HCT116 (cell line): Measurements from ENCODE around the gene PLAGL1. TPM values are rescaled to one million over a fixed set of nuclear protein-coding genes. Genes with fewer than 3 reads are reported as not detected.

Source experiments
- ATAC-seq: fragments of 200-7000 bp; cut with Tn5 transposase; 2 replicates; pipeline ENCODE4 v1.9.1; 2020; ENCODE audit warnings: mild to moderate bottlenecking, moderate library complexity
- BruUV-seq: library from RNA; stranded (reverse); fragments of 400-500 nt; replicated peaks from 2 replicates; lab custom pipeline; 2021; lab: Mats Ljungman, UMichigan
- CTCF ChIA-PET: fragments of 300-600 bp; sonication (Branson Sonifier 250); formaldehyde crosslinking; loops from one replicate; lab custom pipeline; 2021; ENCODE audit warnings: antibody characterized with exemption; lab: Charles Lee
- POLR2A ChIA-PET: fragments of 300-600, 350-600 bp; sonication (Branson Sonifier 250); formaldehyde crosslinking; loops from one replicate; lab custom pipeline; 2021; ENCODE audit warnings: antibody characterized with exemption; lab: Charles Lee
- RAD21 ChIA-PET, 2 experiments: fragments of 300-600 bp; sonication (Branson Sonifier 250); formaldehyde crosslinking; loops; one replicate each; lab custom pipeline; 2023; ENCODE audit warnings: low total read pairs in 2 of 2; ENCODE audit not compliant: uncharacterized antibody in 2 of 2, unreplicated experiment in 2 of 2, low non-redundant PET in 1 of 2; lab: Charles Lee
- DNase-seq: peaks from one replicate; pipeline ENCODE4 v3.0.0-alpha.2; 2010; ENCODE audit warnings: low read depth, low spot score
- H2AFZ ChIP-seq: fragments of 200-600 bp; shearing (Covaris generic), sonication (generic); 2 replicates; pipeline ENCODE4 v1.6.1; 2017; ENCODE audit warnings: low read depth, mixed run types, mixed read lengths, antibody characterized with exemption, low read length; ENCODE audit not compliant: poor library complexity, severe bottlenecking
- H3K27ac ChIP-seq: 2 replicates; pipeline ENCODE4 v1.5.1; 2012; ENCODE audit warnings: low read depth, low read length
- H3K27me3 ChIP-seq: fragments of 200-600 bp; sonication (generic); 2 replicates; pipeline ENCODE4 v1.6.1; 2016; ENCODE audit warnings: mixed run types, low read length, mixed read lengths; ENCODE audit not compliant: insufficient read depth
- H3K36me3 ChIP-seq, 2 experiments: fragments of 200-500 bp in 1 of 2; fragments of 200-600 bp in 1 of 2; sonication (Bioruptor generic) in 1 of 2; sonication (generic) in 1 of 2; 2 replicates each; pipeline versions ENCODE4 v1.5.1 to v1.6.1; 2014 to 2016; ENCODE audit warnings: low read length in 2 of 2, inconsistent platforms in 1 of 2, mixed read lengths in 1 of 2, mixed run types in 1 of 2; ENCODE audit not compliant: insufficient read depth in 2 of 2, control insufficient read depth in 1 of 2
- H3K4me1 ChIP-seq, 2 experiments: fragments of 200-600 bp in 1 of 2; sonication (generic) in 1 of 2; 2 replicates each; pipeline versions ENCODE4 v1.5.1 to v1.6.1; 2012 to 2017; ENCODE audit warnings: low read length in 2 of 2, inconsistent platforms in 1 of 2, mild to moderate bottlenecking in 1 of 2, mixed read lengths in 1 of 2, mixed run types in 1 of 2, moderate library complexity in 1 of 2; ENCODE audit not compliant: insufficient read depth in 2 of 2, control insufficient read depth in 1 of 2
- H3K4me2 ChIP-seq: fragments of 200-600 bp; sonication (generic); 2 replicates; pipeline ENCODE4 v1.6.1; 2017; ENCODE audit warnings: mixed run types, low read length, mixed read lengths
- H3K4me3 ChIP-seq, 2 experiments: fragments of 200-600 bp in 1 of 2; sonication (generic) in 1 of 2; replicated peaks in 1 of 2; 2 replicates each; pipeline ENCODE4 v1.5.1; 2011 to 2016; ENCODE audit warnings: low read length in 2 of 2, control low read depth in 1 of 2, low read depth in 1 of 2, mild to moderate bottlenecking in 1 of 2, mixed read lengths in 1 of 2, mixed run types in 1 of 2
- H3K79me2 ChIP-seq: fragments of 200-600 bp; sonication (generic); 2 replicates; pipeline ENCODE4 v1.6.1; 2017; ENCODE audit warnings: mild to moderate bottlenecking, mixed run types, low read length, moderate library complexity, mixed read lengths; ENCODE audit not compliant: insufficient read depth
- H3K9ac ChIP-seq: fragments of 200-600 bp; sonication (generic); 2 replicates; pipeline ENCODE4 v1.6.1; 2016; ENCODE audit warnings: low read length, mixed read lengths
- H3K9me2 ChIP-seq: fragments of 200-600 bp; sonication (generic), shearing (Covaris generic); 2 replicates; pipeline ENCODE4 v1.6.1; 2017; ENCODE audit warnings: mixed run types, mild to moderate bottlenecking, moderate library complexity; ENCODE audit not compliant: insufficient read depth
- H3K9me3 ChIP-seq, 2 experiments: fragments of 200-500 bp in 1 of 2; fragments of 200-600 bp in 1 of 2; sonication (Bioruptor generic) in 1 of 2; sonication (generic) in 1 of 2; 2 replicates each; pipeline ENCODE4 v1.6.1; 2014 to 2017; ENCODE audit warnings: low read length in 2 of 2, mixed read lengths in 2 of 2, inconsistent platforms in 1 of 2, low read depth in 1 of 2, mild to moderate bottlenecking in 1 of 2, mixed run types in 1 of 2, moderate library complexity in 1 of 2; ENCODE audit not compliant: control insufficient read depth in 1 of 2, insufficient read depth in 1 of 2
- H4K20me1 ChIP-seq: fragments of 200-600 bp; sonication (generic), shearing (Covaris generic); 2 replicates; pipeline ENCODE4 v1.6.1; 2017; ENCODE audit warnings: mixed run types, mild to moderate bottlenecking, moderate library complexity; ENCODE audit not compliant: insufficient read depth
- EGR1 ChIP-seq: IDR thresholded peaks from 2 replicates; pipeline ENCODE4 v1.6.1; 2012; ENCODE audit warnings: low read depth
- ELF1 ChIP-seq: IDR thresholded peaks from 2 replicates; pipeline ENCODE4 v1.6.1; 2012; ENCODE audit warnings: low read depth, borderline replicate concordance
- EZH2 ChIP-seq: fragments of 200-600 bp; sonication (generic); IDR thresholded peaks from 2 replicates; pipeline ENCODE4 v1.6.1; 2017; ENCODE audit warnings: antibody characterized with exemption, mixed run types
- JUND ChIP-seq: IDR thresholded peaks from 2 replicates; pipeline ENCODE4 v1.6.1; 2012
- MAX ChIP-seq: IDR thresholded peaks from 2 replicates; pipeline ENCODE4 v1.6.1; 2012
- POLR2A ChIP-seq: IDR thresholded peaks from 2 replicates; pipeline ENCODE4 v1.7.0; 2011; ENCODE audit warnings: borderline replicate concordance; ENCODE audit not compliant: insufficient read depth, insufficient read length; ENCODE audit errors: extremely low read depth
- REST ChIP-seq: IDR thresholded peaks from 2 replicates; pipeline ENCODE4 v1.6.1; 2012; ENCODE audit warnings: low read depth
- SP1 ChIP-seq: IDR thresholded peaks from 2 replicates; pipeline ENCODE4 v1.6.1; 2012; ENCODE audit warnings: low read depth
- SRF ChIP-seq: IDR thresholded peaks from 2 replicates; pipeline ENCODE4 v1.6.1; 2012; ENCODE audit warnings: low read depth
- YY1 ChIP-seq: IDR thresholded peaks from 2 replicates; pipeline ENCODE4 v1.6.1; 2011; ENCODE audit warnings: low read length, low read depth, moderate library complexity, mild to moderate bottlenecking; ENCODE audit not compliant: insufficient replicate concordance; ENCODE audit errors: extremely low read depth
- ZBTB33 ChIP-seq: IDR thresholded peaks from 2 replicates; pipeline ENCODE4 v1.6.1; 2011; ENCODE audit warnings: mild to moderate bottlenecking, low read length, moderate library complexity; ENCODE audit not compliant: insufficient replicate concordance; ENCODE audit errors: extremely low read depth
- ZFX ChIP-seq: fragments of 450-650 bp; IDR thresholded peaks from 2 replicates; pipeline ENCODE4 v1.6.1; 2017
- ZNF274 ChIP-seq: fragments of 200-500 bp; sonication (Bioruptor generic); IDR thresholded peaks from 2 replicates; pipeline ENCODE4 v1.6.1; 2014; ENCODE audit warnings: mild to moderate bottlenecking, low read depth, low read length, inconsistent platforms
- intact Hi-C: fragments of 100-400 bp; cut with micrococcal nuclease; formaldehyde crosslinking; loops from 2 replicates; pipeline ENCODE4 v1.10.0; 2022
- total RNA-seq: library from RNA; stranded (reverse); gene quantifications from one replicate; pipeline ENCODE4 v1.2.1, GENCODE V29; 2021; ENCODE audit not compliant: unreplicated experiment

The PLAGL1 gene
- total RNA-seq, 1 experiment from 2014 or later = 35.6 TPM

DNA sequence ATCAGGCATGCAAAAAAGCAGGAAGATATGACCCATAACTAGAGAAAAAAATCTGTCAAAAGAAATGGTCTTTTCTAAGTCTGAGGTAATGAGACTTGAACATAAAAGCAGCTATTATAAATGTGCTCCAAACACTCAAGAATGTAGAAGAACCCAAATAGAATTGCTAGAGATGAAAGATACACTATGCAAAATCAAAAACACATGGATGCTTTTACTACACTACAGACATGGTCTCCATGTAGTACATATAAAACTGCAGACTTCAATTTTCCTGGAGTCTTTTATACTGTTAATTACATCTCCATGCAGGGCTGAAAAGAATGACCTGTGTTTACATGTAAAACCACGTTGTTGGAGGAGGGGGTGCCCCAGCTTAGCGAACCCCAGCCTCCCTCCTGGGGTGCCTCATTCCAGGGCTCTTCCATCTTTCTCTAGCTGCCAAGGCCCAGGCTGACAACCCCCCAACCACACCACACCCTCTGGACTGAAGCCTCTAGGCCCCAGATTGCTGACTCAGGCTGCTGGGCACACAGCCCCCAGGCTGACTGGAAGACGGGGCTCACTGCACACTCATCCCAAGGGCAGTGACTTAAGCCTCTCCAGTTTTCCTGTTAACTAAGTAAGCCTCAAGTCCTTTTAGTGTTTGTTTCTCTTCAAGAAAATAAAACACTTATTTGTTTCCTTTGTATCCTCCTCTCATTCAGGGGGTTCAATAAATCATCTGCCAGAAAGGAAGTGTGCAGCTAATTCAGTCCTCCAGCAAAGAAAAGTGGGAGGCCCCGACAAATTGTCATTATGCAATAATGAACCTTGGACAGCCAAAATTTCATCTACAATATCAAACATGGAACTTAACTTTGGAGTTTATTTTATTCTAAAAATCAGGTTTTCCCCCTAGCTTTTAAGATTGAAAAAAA, 26.0 kb upstream of the PLAGL1 start:
- BruUV-seq = no TSS peak
- DNase-seq = no peak
- Histone ChIP-seq H3K36me3 (no peaks in the 10 kb centered on the region), H3K4me3 (no peak overlapping the region), H3K9me3 (no peaks in the 10 kb centered on the region), H3K27ac (no peak overlapping the region), H2AFZ (no peak overlapping the region), H3K9me2 (no peaks in the 10 kb centered on the region), H3K4me2 (no peak overlapping the region), H3K4me1 (no peaks in the 10 kb centered on the region)
- ChIA-PET POLR2A (no interaction called here), CTCF (no interaction called here)
- ATAC-seq = no peak
- intact Hi-C loops = no loop called here
- TF ChIP-seq JUND = no peak
- TF ChIP-seq ZBTB33 = no peak
- no peak for TF ChIP-seq POLR2A
- TF ChIP-seq EZH2 = no peak
- TF ChIP-seq EGR1 = no peak
- no peak for TF ChIP-seq SRF
- TF ChIP-seq ZNF274 = no peak
- no peak for TF ChIP-seq ZFX
- no peak for TF ChIP-seq REST
- TF ChIP-seq YY1 = no peak
- no peak for TF ChIP-seq MAX
- no peak for TF ChIP-seq ELF1
- TF ChIP-seq SP1 = no peak
- TF ChIP-seq, all 23 proteins: peak for 0
- H3K79me2 ChIP-seq = no peaks in the 10 kb centered on the region
- H3K27me3 ChIP-seq = no peaks in the 10 kb centered on the region
- RAD21 ChIA-PET = no interaction called here
- no peak overlapping the region for H3K9ac ChIP-seq
- no peaks in the 10 kb centered on the region for H4K20me1 ChIP-seq
